ENCODE measurements around the gene PGLYRP4.
A peak's percentile ranks its signal among the peaks of the same experiment; 100 is the strongest.
"Not testable (repeated sequence)": the region's sequence is repeated elsewhere in the genome, so short reads cannot be mapped to it uniquely, and the experiment has no call there.

PGLYRP4 gene

DNA sequence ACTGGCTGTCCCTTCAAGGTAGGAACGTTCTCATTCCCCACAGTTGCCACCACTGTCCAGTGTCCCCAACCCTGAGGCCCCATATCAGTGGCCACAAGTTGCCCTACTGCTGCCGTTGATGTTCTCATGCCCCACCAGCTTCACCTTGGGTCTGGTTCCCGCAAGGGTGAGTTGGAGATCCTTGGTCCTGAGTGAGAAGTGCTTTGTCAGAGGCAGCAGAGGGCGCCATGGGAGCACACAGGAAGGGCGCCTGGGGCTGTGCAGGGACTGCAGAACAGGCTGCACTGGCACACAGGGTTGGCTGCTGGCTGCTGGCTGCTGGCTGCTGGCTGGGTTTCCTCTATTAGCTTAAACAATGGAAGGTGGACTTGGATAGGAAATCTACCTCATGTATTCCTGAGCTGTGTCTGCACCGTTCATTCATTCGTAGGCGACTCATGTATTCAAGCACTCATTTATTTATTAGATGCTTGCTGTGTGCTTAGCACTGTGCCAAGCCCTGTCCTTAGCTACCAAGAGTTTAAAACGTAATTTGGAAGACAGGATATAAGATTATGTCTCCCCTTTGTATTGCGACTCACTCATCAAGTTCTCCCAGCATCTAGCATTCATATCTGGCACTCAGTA lies 6.9 kb upstream of the PGLYRP4 start:
- DNase-seq = peak; percentile 44

DNA sequence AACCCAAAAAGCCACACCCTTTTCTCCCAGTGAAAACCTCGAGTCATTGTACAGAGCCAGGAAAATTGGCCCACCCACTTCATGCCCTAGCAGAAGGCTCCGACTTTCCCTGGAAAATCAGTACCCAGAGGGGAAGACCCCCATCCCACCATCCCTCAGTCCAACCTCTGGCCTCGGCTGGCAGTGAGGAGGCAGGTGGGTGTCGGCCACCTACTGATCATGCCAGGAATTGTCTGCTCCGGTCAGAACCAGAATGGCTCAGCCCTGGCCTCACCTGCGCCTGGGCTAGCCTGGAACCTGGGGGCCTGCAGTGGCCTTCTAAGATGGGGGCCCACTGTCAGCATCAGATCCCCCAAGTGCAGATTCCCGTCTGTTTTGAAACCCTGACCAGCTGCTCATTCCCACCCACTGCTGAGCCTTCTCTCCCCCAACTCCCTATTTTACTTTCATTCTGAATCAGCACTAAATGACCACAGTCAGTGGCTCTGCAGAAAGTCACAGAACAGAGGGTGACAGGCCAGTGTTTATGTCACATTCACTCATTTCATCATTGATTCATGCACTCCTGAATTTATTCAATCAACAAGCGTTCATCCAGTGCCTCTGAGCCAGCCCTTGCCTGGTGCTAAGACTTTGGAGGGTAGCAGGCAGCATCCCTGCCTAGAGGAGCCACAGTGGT lies 6.0 kb upstream of the PGLYRP4 start:
- no peak for DNase-seq

DNA sequence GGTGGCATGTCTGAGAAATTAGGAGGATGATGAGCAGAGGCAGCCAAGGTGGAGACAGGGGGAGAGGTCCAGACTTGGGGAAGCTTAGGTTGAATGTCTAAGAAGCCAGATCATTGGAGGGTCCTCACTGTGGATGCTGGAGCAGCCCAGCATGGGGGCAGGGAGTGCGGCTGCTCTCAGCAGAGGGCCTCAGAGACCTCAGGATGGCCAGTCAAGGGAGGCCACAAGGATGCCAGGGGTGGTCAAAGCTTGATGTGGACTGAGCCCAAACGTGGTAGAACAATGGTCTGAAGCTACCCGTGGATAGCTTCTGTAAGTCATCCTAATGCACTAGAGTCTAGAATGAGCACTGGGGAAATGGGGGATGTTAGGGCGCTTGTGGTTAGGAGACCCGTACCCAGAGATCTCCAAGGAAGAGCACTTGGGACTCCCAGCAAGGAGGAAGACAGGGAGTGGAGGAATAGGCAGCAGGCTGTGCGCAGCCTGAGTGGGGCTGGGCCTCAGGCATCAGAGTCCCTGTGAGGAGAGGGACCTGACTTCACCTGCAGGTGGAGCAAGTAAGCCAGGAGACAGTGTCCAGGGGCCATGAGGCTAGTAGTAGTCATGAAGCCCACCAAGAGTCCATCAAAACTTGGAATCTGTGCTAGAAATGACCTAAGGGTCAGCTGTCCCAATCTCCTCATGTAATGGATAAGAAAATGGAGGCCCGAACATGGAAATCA lies 4.7 kb upstream of the PGLYRP4 start:
- DNase-seq = no peak

DNA sequence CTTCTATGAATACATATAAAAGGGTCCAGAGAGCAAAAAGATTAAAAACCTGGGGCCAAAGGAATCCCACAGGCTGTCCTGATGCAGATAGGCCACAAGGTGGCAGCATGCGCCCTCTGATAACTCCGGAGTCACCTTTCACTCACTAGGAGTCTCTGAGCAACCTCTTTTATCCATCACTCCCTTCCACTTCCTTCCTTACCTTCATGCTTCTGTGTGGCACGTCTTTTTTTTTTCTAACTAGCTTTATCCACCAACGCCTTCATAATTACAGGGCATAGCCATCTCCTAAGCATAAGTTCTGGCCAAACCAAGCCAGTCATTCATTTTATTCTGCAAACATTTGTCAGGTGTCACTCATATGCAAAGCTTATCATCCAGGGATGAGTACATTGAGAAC lies 3.9 kb upstream of the PGLYRP4 start:
- peak; percentile 66 for DNase-seq

DNA sequence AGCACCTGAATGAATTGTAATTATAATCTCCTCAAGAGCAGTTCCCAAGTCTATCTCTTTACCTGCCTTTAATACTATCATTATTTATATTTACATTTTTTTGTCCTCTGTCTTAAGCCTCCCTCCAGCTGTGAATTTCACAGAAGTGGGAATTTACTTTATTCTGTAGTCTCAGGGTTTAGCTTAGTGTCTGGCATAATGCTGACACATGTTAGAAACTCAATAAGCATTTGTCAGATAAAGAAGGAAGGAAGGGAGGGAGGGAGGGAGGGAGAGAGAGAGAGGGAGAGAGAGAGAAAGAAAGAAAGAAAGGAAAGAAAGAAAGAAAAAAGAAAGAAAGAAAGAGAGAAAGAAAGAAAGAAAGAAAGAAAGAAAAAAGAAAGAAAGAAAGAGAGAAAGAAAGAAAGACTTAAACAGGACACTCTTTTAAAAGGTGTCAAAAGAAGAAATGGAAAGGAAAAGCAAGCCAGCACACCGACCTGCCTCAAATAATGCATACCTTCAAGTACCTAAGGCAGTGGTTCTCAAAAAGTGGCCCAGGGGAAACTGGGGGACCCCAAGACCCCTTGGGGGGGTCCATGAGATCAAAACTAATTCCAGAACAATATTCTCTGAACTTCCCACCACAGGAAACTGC lies 1.8 kb upstream of the PGLYRP4 start:
- no peak for DNase-seq

DNA sequence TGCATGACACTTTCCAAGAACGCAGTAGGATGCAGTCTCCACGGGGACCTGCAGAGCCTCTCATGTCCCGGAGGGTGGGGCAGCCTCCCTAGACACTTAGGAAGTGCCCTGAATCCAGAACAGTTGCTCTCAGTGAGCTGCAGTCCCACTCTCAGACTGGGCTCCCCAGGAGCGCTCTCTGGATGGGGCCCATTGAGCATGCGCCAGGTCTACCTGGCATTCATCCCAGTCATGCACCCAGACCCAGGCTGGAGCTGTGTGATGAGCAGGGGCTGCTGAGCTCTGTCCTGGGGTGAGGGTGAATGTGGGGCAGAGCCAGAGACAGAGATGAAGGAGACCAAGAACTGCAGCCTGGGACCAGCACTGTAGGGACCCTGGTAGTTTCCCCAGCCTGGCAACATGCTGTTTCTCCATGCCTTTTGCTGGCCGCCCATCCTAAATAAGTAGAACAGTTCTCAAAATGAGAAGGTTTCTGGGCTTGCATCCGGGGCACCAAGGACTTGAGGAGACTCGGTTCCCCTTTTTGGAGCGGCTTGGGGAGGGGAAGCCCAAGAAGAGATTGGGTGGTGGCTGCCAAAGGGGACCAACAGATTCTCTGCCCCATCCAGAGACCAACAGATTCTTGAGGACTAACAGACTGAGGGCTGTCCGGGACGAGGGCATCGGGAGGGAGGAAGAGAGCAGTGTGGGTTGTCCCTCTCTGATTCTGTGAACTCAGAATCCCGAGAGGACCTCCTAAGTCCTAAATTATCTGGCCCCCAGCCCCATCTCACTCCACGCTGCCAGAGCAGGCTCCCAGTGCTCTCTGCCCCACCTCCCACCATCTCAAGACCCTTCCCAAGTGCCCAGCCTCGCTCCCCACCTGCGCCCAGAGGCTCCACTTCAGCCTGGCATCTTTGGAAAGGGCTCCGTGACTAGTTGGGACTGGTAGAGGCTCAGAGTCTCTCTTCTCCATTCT lies 1.0 kb upstream of the PGLYRP4 start:
- DNase-seq = no peak

DNA sequence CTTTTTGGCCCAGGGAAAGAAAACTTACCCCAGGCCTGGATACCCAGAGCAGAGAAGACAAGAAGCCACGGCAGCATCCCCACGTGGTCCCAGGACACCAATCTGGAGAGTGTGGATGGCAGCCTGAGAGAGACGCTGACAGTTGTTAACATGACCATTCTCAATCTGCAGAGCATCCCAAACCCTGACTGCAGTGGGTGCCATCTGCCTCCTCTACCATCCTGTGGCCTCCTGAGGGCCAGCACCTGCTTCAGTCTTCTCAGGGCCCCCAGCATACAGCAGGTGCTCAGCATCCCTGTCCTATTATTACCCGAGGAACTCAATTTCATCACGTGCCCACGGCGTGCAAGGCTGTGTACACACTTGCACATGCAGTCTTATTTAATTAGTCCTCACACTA lies 785 bp downstream of the PGLYRP4 start:
- DNase-seq = no peak

DNA sequence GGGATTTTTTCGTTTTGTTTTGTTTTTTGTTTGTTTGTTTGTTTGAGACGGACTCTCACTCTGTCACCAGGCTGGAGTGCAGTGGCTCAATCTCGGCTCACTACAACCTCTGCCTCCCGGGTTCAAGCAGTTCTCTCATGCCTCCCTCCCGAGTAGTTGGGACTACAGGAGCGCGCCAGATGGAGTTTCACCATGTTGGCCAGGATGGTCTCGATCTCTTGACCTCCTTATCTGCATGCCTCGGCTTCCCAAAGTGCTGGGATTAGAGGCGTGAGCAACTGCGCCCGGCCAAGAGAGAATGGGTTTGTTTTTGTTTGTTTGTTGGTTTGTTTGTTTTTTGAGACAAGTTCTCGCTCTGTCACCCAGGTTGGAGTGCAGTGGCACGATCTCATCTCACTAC lies 1.6 kb downstream of the PGLYRP4 start:
- DNase-seq = not testable (repeated sequence)

DNA sequence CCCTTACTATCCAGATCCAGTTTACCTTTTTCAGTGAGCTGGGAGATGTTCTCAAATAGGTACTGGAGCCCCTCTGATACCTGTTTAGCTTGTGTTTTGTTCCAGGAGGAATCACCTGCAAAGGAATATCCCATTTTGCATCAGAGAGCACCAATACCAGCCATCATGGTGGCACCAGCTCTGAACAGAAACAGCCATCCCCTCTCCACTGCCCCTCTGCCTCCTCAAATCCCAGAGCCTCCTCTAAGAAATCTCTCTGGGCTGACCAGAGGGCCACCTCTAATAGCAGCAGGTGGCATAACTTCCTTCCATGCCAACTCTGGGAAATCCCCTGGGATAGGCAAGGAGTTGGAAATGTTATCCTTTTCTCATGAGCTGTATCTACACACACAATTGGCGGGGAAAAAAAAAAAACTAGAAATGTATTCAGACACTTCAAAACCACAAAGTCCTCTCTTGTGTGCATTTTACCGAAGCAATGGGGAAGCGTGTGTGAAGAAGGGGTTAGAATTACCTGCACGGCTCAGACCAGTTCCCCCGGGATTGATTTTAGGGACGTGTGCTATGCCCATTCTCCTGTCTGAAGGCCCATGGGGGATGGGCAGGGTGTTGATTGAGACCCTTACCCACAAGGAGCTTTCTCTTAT lies 2.4 kb downstream of the PGLYRP4 start:
- no peak for DNase-seq

DNA sequence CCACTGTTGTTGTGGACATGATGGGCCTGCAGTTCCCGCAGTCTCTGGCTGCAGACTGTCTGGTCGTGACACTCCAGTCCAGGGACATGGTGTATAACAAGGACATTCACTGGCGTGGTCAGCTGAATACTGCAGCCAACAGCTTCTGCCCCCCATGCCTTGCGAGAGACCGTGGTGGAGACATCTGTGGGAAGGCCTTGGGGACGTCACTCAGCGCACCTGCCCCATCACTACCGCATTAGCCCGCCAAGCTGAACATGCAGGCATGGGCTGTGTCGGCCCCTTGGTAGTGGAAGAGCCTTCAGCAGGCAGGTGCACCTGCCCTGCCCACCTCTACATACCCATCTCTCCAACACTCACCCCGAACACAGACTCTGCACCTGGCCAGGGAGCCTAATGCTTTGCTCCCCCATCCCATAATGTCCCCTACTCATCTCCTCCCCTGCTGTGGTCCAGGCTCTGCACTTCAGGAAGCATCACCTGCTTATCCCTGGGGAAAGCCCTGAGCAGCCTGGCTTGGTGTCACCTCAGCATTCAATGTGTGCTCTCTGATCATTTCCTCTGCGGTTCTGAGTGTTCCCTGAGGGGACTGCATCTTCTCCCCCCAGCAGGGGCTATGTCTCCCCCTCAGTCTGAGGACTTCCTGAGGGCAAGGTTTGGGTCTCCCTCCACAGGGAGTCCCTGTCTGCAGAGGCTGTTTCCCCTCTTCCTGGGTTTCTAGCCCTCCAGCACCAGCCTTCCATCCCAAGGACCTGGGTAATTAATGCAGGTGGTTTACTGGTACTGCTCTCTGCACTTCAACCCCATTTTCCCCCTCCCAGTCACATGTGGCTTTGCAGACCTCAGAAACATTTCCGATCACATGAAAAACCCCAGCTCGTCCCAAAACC lies 3.2 kb downstream of the PGLYRP4 start:
- no peak for DNase-seq

DNA sequence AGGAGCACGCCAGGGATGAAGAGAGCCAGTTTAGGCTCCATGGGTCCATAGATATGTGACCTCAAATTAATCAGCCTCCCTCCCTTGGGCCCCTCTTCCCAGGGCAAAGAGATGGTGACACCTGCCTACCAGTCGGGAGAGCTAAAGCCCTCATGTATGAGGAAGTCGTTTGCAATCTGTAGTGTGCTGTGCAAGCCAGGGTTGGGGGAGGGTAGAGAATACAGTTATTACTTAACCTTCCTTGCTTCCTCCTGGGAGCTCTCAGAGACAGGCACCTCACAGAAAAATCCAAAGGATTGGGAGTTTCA lies 4.0 kb downstream of the PGLYRP4 start:
- DNase-seq = no peak

DNA sequence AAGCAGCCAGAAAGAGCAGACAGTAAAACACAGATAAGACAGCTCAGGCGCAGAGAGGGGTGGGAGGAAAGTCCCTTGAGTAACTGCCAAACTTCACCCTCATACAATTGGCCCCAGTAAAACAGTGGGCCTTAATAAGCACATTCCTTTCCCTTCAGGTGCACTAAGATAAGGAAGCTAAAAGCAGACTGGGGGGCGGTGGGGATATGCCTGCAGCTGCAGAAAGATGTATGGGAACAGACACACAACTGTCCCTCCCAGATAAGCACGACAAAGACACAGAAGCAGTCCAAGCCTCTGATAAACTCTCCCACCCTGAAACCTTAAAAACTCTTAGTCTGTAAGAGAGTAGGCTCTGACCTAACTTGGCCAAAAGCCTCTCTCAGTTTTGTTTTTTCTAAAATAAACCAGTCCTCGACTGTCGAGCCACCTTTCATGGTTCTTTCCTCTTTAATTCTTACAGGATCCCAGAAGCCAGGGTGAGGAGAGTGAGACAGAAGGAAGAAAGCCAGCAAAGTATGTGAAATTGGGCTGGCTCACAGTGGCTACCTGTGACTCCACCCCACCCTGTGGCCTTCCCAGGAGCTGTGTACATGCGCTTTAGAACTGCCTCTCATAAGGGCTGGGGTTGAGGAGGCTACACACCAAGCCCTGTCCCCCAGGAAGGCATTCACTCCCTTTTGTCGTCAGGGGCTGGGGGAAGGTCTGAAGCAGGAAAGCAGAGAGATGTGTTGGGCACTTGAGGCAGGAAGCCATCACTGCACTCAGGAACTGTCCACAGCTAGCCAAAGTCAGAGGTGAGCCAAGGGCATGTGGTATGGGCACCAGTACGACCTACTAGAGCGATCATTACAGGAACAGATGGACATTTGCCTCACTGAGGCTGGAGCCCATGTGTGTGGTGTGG lies 4.6 kb downstream of the PGLYRP4 start:
- no peak for DNase-seq

DNA sequence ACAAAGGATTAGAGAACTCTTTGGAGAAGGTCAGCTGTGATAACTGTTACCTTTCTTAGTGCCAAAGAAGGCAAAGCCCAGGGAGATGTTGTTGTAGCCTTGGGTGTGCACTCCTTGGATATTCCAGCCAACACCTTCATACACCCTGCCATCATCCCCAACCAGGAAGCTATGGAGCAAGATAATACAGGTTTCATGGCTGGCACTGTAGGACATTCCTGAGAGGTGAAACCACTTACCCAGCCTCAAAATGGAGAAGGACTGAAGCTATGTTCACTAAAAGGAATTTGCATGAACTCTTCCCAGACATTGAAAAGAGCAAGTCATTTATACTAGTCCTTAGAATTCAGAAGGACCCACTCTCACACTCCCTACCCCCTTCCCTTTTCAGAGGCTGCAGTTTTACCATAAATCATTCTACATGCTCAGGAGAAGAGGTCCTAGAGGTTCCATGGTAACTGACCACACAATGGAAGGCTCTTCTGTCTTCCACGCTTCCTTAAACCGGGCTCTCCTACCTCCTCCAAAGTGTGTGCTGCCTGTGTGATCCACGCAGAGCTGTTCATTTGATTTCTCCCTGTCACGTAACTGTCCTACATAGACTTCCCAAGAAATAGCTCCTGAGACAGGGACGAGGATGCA lies 5.5 kb downstream of the PGLYRP4 start:
- DNase-seq = no peak

DNA sequence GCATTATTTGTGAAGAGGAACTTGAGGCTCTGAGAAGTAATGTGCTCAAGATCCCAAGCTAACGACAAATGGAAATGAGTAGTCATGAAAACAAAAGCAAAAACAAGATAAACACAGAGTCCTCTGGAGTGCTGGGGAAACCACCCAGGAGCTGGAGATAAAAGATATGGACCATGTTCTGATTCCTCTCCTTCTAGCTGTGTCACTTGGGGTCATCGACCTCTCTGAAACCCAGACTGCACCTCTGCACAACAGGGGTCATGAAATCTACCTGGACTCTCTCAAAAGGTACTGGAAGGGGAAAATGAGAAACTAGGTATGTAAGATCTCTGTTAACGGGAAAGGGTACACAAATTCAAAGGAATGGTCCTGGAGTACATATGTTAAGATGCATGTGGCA lies 6.5 kb downstream of the PGLYRP4 start:
- no peak for DNase-seq

DNA sequence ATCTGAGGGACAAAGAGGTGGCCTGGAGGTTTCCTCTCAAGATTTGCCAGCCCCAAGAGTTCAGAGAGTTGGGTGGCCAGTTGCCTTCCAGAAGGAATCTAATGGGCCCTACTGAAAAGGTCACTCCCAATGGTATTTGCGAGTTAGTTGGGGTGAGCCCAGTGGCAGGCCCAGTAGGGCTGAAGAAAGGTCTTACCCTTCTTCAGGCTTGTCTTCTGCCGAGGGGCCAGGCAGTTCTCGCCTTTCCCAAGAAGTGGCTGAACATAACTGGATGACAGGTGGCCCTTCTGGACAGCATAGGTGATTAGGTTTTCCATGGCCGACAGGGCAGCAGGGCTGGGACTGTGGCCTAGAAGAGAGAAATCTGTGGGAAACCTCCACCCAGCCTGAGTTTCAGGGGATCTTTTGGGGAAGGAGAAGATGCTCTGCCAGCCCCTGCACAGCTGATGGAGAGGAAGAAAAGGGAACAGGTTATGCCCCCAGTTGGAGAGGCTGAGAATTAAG lies 7.2 kb downstream of the PGLYRP4 start:
- no peak for DNase-seq

DNA sequence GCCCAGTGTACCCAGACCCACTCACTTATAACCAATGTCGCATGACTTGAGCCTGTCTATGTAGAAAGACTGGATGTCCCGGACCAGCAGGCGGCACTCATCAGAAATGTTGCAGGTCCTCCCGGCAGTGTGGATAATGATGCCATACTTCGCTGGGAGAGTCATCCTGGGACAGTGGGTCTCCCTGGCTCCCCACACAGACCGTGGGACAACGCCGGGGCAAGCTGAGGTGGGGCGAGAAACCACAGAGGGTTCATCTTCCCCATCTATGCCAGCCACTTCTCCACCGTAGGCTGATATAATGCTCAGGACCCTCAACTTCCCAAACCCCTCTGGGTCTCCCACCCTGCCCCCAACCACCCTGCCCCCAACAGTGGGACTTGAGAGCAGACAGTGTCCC lies 8.3 kb downstream of the PGLYRP4 start:
- no peak for DNase-seq

DNA sequence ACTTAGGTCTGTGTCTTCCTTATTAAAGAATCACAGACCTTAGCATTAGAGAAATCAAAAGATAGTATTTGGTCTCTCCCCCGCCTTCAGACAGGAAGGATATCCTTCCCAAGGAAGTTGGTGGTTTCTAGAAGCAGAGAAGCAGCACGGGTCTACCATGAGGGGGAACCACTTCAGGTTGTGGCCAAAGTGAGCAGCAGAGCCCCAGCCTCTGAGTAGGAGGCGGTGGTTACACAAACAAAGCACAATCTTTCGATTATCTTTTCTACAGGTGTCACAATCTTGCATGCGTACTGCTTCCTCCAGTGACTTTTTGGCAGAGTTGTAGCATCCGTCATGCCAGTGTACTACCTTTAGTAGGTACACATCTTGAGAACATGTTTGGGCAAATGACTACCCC lies 8.8 kb downstream of the PGLYRP4 start:
- DNase-seq = no peak

DNA sequence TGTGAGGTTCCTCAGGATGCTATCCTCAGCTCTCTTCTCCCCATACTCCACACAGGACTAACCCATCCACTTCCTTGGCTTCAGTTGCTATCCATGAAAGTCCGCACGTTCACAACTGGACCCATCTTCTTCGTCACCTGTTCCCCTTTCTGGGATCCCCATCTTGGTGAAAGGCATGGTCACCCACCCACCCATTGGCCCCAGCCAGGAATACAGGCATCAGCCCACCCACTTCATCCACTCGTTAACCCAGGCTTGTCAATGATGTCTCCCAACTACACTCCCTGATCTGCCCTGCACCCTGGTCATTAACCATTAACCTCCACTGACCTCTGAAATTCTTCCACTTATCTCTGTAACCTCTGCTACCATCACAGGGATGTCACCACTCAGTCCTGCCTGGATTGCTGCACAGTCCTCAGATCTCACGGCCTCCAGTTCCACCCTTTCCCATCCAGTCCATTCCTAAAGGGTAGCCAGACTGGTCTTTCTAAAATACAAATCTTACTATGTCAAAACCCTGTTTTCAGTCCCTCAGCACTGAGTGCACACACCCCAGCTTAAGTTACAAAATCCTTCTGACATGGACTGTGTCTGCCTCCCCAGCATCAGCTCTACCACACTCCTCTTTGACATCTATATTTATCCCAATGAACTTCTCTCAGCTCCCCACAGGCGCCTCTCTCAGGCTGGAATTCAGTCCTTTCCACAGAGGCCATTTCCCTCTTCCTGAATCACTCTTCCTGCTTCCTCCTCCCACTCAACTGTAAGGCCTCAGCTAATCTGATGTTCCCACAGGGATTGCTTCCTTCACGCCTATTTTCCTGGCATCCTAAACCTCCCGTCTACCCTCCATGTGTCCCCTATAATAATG lies 10.4 kb downstream of the PGLYRP4 start:
- DNase-seq = no peak
